HepG2 (cell line): ENCODE results near the gene SOBP. TPM values are rescaled to one million over a fixed set of nuclear protein-coding genes. Genes with fewer than 3 reads are reported as not detected.

Experiments
- AGO1 ChIP-seq: fragments of 200-400 bp; formaldehyde crosslinking; IDR thresholded peaks from 2 replicates; pipeline ENCODE4 v1.6.1; 2017; ENCODE audit warnings: mild to moderate bottlenecking, low read depth, low read length, moderate library complexity; ENCODE audit not compliant: poor library complexity, severe bottlenecking
- CC2D1A ChIP-seq: sonication (generic); formaldehyde crosslinking; IDR thresholded peaks from 2 replicates; pipeline ENCODE4 v1.8.1; 2023; ENCODE audit warnings: mild to moderate bottlenecking, missing genetic modification reagents
- CREBL2 ChIP-seq: sonication (generic); formaldehyde crosslinking; IDR thresholded peaks from 2 replicates; pipeline ENCODE4 v1.8.1; 2023; ENCODE audit warnings: missing genetic modification reagents, mild to moderate bottlenecking, borderline replicate concordance
- CREM ChIP-seq, 2 experiments: sonication (generic) in 1 of 2; formaldehyde crosslinking in 1 of 2; IDR thresholded peaks; 2 replicates each; pipeline versions ENCODE4 v1.4.0 to v1.6.1; 2016 to 2020; ENCODE audit warnings: antibody characterized with exemption in 1 of 2, mild to moderate bottlenecking in 1 of 2, missing genetic modification reagents in 1 of 2
- HBP1 ChIP-seq: IDR thresholded peaks from 2 replicates; pipeline ENCODE4 v1.6.1; 2016; ENCODE audit warnings: low read depth, control low read depth
- HOXA3 ChIP-seq: sonication (generic); formaldehyde crosslinking; IDR thresholded peaks from 2 replicates; pipeline ENCODE4 v1.5.0; 2020; ENCODE audit warnings: missing genetic modification reagents
- MAFF ChIP-seq: IDR thresholded peaks from 2 replicates; pipeline ENCODE4 v1.6.1; 2011; ENCODE audit warnings: low read depth, low read length, improper control_type of control experiment
- MLLT10 ChIP-seq: sonication (generic); formaldehyde crosslinking; IDR thresholded peaks from 2 replicates; pipeline ENCODE4 v1.4.0; 2020; ENCODE audit warnings: missing genetic modification reagents
- PBX2 ChIP-seq: IDR thresholded peaks from 2 replicates; pipeline ENCODE4 v1.6.1; 2016; ENCODE audit warnings: control low read depth
- PHF5A ChIP-seq: IDR thresholded peaks from one replicate; pipeline ENCODE4 v1.6.1; 2018; ENCODE audit warnings: low read depth, missing genetic modification reagents; ENCODE audit not compliant: unreplicated experiment
- REL ChIP-seq: sonication (generic); formaldehyde crosslinking; conservative IDR thresholded peaks from 2 replicates; pipeline ENCODE4 v1.8.0; 2022; ENCODE audit warnings: mild to moderate bottlenecking, missing genetic modification reagents, moderate library complexity
- RELA ChIP-seq: sonication (generic); formaldehyde crosslinking; IDR thresholded peaks from 2 replicates; pipeline ENCODE4 v1.4.0; 2020; ENCODE audit warnings: missing genetic modification reagents
- TP53 ChIP-seq: sonication (generic); formaldehyde crosslinking; conservative IDR thresholded peaks from 2 replicates; pipeline ENCODE4 v1.4.0; 2020; ENCODE audit warnings: missing genetic modification reagents
- TRIM22 ChIP-seq: fragments of 450-650 bp; IDR thresholded peaks from 2 replicates; pipeline ENCODE4 v1.6.1; 2017
- YEATS4 ChIP-seq: sonication (generic); formaldehyde crosslinking; IDR thresholded peaks from 2 replicates; pipeline ENCODE4 v1.4.0; 2020; ENCODE audit warnings: missing genetic modification reagents, borderline replicate concordance
- ZBTB10 ChIP-seq: sonication (generic); formaldehyde crosslinking; IDR thresholded peaks from 2 replicates; pipeline ENCODE4 v1.4.0; 2020; ENCODE audit warnings: missing genetic modification reagents, borderline replicate concordance
- ZFP62 ChIP-seq: sonication (generic); formaldehyde crosslinking; IDR thresholded peaks from 2 replicates; pipeline ENCODE4 v1.4.0; 2020; ENCODE audit warnings: missing genetic modification reagents
- ZNF264 ChIP-seq: sonication (generic); formaldehyde crosslinking; IDR thresholded peaks from 2 replicates; pipeline ENCODE4 v1.4.0; 2020; ENCODE audit warnings: missing genetic modification reagents
- ZNF430 ChIP-seq: sonication (generic); formaldehyde crosslinking; IDR thresholded peaks from 2 replicates; pipeline ENCODE4 v1.9.0; 2021; ENCODE audit warnings: mild to moderate bottlenecking, missing genetic modification reagents
- ZNF501 ChIP-seq: sonication (generic); formaldehyde crosslinking; IDR thresholded peaks from 2 replicates; pipeline ENCODE4 v1.5.1; 2020; ENCODE audit warnings: mild to moderate bottlenecking, moderate library complexity, missing genetic modification reagents
- ZNF629 ChIP-seq: sonication (generic); formaldehyde crosslinking; conservative IDR thresholded peaks from 2 replicates; pipeline ENCODE4 v1.5.0; 2020; ENCODE audit warnings: missing genetic modification reagents
- ZNF883 ChIP-seq: sonication (generic); formaldehyde crosslinking; IDR thresholded peaks from 2 replicates; pipeline ENCODE4 v1.5.1; 2020; ENCODE audit warnings: mild to moderate bottlenecking, missing genetic modification reagents; ENCODE audit errors: not compliant biosample characterization
- ZSCAN20 ChIP-seq: sonication (generic); formaldehyde crosslinking; IDR thresholded peaks from 2 replicates; pipeline ENCODE4 v1.4.0; 2020; ENCODE audit warnings: missing genetic modification reagents, mild to moderate bottlenecking, borderline replicate concordance
- polyA plus RNA-seq, 8 experiments: library from polyadenylated mRNA; depleted of rRNA in 3 of 8; stranded (reverse) in 7 of 8; unstranded in 1 of 8; fragments of >200 nt; fragmentation: Illumina TruSeq in 4 of 8; extraction: Trizol in 4 of 8; gene quantifications; 2 replicates each; pipeline versions ENCODE4 v1.2.1 to v1.2.3, GENCODE V29; 2011 to 2016; ENCODE audit warnings: low read depth in 4 of 8, missing spikeins in 1 of 8, mixed read lengths in 1 of 8; ENCODE audit not compliant: insufficient read depth in 1 of 8
- total RNA-seq, 5 experiments: library from RNA; depleted of rRNA; stranded (reverse); fragments of >200 nt; fragmentation: Illumina TruSeq; extraction: Trizol; gene quantifications; 2 replicates each; pipeline ENCODE4 v1.2.3, GENCODE V29; 2016; ENCODE audit warnings: low read depth in 1 of 5

SOBP gene
- total and polyA plus RNA-seq, 2 of the 13 experiments (the other 11 are each of a cell fraction or from before 2014, with no cell fraction given), result 1.5 to 6.9 TPM

- no peak for TF ChIP-seq TRIM22
- TF ChIP-seq ZFP62 (CRISPR knock-in tag), result no peak
- no peak for TF ChIP-seq ZNF883 (CRISPR knock-in tag)
- no peak for TF ChIP-seq AGO1
- TF ChIP-seq REL, result no peak
- TF ChIP-seq CC2D1A (CRISPR knock-in tag), result no peak
- no peak for TF ChIP-seq ZBTB10
- no peak for TF ChIP-seq RELA (CRISPR knock-in tag)
- no peak for TF ChIP-seq ZNF430 (CRISPR knock-in tag)
- no peak for TF ChIP-seq PBX2
- TF ChIP-seq YEATS4, result no peak
- no peak for TF ChIP-seq CREM (IDR thresholded peaks at IDR 0.05)
- no peak for TF ChIP-seq CREM (CRISPR knock-in tag; IDR thresholded peaks at IDR 0.05)
- TF ChIP-seq PHF5A (CRISPR knock-in tag), result no peak
- no peak for TF ChIP-seq ZSCAN20 (CRISPR knock-in tag)
- TF ChIP-seq TP53, result 0 out of 2 replicates have a peak, but pooled peaks have one; percentile 24
- TF ChIP-seq MAFF, result no peak
- TF ChIP-seq HOXA3 (CRISPR knock-in tag), result no peak
- TF ChIP-seq ZNF629 (CRISPR knock-in tag), result no peak
- no peak for TF ChIP-seq CREBL2
- no peak for TF ChIP-seq MLLT10
- peak; percentile 30; the same call in 1 of the 2 replicates for TF ChIP-seq ZNF501 (CRISPR knock-in tag)
- no peak; the same call in none of the 2 replicates for TF ChIP-seq HBP1 (CRISPR knock-in tag)
- TF ChIP-seq ZNF264 (CRISPR knock-in tag), result no peak
These were observed 862 bp upstream of the SOBP start (continued) for GRCh38 chr6:107488875-107489635.
